Measurements from ENCODE around the gene GMDS. TPM values are rescaled to one million over a fixed set of nuclear protein-coding genes. Genes with fewer than 3 reads are reported as not detected.

GMDS gene
- total and polyA plus RNA-seq, 2 of the 13 experiments (the other 11 are each of a cell fraction or from before 2014, with no cell fraction given) = 64.4 to 112 TPM

DNA sequence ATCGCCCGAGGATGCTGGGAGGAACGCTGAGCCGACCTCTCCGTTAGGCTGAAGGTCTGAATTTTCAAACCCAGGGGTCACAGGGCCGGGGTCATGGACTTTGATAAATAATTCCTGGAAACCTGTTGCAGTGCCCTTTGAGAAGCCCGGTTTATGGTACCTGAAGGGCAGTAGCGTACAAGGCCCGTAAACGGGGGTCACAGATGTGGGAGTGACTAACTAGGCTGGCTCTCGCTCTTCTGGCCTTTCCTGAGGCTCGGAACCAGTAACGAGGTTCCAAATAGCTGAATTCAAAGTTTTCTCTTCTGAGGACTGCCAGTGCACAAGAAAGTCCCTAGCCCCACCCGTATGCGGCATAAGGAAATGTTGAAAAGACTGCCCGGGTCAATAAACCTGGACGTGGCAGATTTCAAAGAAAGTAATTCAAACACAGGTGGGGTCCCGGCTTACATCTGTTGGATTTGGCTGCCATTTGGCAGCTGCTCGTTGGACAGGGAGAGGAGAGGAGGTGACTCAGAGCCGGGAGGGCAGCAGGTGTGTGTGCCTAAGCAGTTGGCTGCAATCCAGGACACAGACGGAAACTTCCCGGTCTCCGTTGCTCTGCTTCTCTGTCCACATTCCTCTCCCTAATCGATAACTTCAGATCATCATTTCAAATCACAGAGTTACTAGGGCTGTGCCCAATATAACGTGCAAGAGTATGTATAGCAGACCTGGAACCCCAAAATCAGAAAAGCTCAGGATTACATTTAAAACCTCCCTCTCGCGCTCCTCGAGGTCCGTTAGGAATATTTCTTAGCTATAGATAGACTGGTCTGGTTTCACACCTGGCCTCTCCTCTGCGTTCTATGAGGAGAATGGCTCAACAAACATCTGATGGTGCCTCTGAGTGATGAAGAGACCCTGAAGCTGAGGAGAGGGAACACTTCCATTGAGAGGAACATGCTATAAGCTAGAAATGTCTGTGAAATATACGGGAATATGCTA is 765 bp upstream of the GMDS start (continued):
- no peak for TF ChIP-seq IRF1 (CRISPR knock-in tag; IDR thresholded peaks at IDR 0.05; ENCODE audit: low read depth)
- peak; percentile 70; the same call in 1 of the 2 replicates for TF ChIP-seq ZNF564 (CRISPR knock-in tag; IDR thresholded peaks at IDR 0.05)
- no peak for TF ChIP-seq ZNF850 (CRISPR knock-in tag; conservative IDR thresholded peaks at IDR 0.05)
- TF ChIP-seq KDM1A (CRISPR knock-in tag; IDR thresholded peaks at IDR 0.05) = no peak
- TF ChIP-seq PCBP2 (optimal IDR thresholded peaks at IDR 0.05; ENCODE audit: low read depth, low read length, poor library complexity, severe bottlenecking) = no peak
- TF ChIP-seq POGK (CRISPR knock-in tag; conservative IDR thresholded peaks at IDR 0.05) = peak; percentile 73
- TF ChIP-seq ZNF276 (CRISPR knock-in tag; IDR thresholded peaks at IDR 0.05; ENCODE audit: low read depth) = no peak
- TF ChIP-seq ZNF264 (CRISPR knock-in tag; IDR thresholded peaks at IDR 0.05) = peak; percentile 68
- no peak for TF ChIP-seq PHF20 (CRISPR knock-in tag; IDR thresholded peaks at IDR 0.05)
- TF ChIP-seq ZNF343 (CRISPR knock-in tag; IDR thresholded peaks at IDR 0.05) = no peak
- peak; percentile 67; the same call in 1 of the 2 replicates for TF ChIP-seq SETDB1 (CRISPR knock-in tag; IDR thresholded peaks at IDR 0.05; ENCODE audit: borderline replicate concordance)
- TF ChIP-seq ELF4 (CRISPR knock-in tag; IDR thresholded peaks at IDR 0.05; ENCODE audit: borderline replicate concordance) = no peak
- TF ChIP-seq, protein P1, sequence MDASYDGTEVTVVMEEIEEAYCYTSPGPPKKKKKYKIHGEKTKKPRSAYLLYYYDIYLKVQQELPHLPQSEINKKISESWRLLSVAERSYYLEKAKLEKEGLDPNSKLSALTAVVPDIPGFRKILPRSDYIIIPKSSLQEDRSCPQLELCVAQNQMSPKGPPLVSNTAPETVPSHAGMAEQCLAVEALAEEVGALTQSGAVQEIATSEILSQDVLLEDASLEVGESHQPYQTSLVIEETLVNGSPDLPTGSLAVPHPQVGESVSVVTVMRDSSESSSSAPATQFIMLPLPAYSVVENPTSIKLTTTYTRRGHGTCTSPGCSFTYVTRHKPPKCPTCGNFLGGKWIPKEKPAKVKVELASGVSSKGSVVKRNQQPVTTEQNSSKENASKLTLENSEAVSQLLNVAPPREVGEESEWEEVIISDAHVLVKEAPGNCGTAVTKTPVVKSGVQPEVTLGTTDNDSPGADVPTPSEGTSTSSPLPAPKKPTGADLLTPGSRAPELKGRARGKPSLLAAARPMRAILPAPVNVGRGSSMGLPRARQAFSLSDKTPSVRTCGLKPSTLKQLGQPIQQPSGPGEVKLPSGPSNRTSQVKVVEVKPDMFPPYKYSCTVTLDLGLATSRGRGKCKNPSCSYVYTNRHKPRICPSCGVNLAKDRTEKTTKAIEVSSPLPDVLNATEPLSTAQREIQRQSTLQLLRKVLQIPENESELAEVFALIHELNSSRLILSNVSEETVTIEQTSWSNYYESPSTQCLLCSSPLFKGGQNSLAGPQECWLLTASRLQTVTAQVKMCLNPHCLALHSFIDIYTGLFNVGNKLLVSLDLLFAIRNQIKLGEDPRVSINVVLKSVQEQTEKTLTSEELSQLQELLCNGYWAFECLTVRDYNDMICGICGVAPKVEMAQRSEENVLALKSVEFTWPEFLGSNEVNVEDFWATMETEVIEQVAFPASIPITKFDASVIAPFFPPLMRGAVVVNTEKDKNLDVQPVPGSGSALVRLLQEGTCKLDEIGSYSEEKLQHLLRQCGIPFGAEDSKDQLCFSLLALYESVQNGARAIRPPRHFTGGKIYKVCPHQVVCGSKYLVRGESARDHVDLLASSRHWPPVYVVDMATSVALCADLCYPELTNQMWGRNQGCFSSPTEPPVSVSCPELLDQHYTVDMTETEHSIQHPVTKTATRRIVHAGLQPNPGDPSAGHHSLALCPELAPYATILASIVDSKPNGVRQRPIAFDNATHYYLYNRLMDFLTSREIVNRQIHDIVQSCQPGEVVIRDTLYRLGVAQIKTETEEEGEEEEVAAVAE (CRISPR knock-in tag; IDR thresholded peaks at IDR 0.05; ENCODE audit: borderline replicate concordance) = no peak
- no peak for TF ChIP-seq ZNF891 (CRISPR knock-in tag; IDR thresholded peaks at IDR 0.05)
- TF ChIP-seq, protein P2, sequence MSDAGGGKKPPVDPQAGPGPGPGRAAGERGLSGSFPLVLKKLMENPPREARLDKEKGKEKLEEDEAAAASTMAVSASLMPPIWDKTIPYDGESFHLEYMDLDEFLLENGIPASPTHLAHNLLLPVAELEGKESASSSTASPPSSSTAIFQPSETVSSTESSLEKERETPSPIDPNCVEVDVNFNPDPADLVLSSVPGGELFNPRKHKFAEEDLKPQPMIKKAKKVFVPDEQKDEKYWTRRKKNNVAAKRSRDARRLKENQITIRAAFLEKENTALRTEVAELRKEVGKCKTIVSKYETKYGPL (CRISPR knock-in tag; IDR thresholded peaks at IDR 0.05) = no peak
- peak; percentile 53 for TF ChIP-seq ZSCAN25 (CRISPR knock-in tag; IDR thresholded peaks at IDR 0.05)
- TF ChIP-seq ZBTB14 (CRISPR knock-in tag; IDR thresholded peaks at IDR 0.05) = peak; percentile 27; the same call in 1 of the 2 replicates
